ENCODE measurements around the gene NONO. TPM values are rescaled to one million over a fixed set of nuclear protein-coding genes. Genes with fewer than 3 reads are reported as not detected.
"Not testable (repeated sequence)": the region's sequence is repeated elsewhere in the genome, so short reads cannot be mapped to it uniquely, and the experiment has no call there.

NONO gene
- total RNA-seq, 2 donors from 2014 or later, result 203 to 262 TPM

GRCh38 chrX:71326394-71326793 is 43.0 kb downstream of the NONO start:
- Histone ChIP-seq H3K9ac (ENCODE audit: low read depth in 2 of 2, low read length in 2 of 2) (no peak overlapping the region), H3K9me3 (no peaks in the 10 kb centered on the region), H3K27ac (no peak overlapping the region), H3K36me3 (no peaks in the 10 kb centered on the region), H3K4me1 (no peaks in the 10 kb centered on the region), H3K27me3 (no peaks in the 10 kb centered on the region), H3K4me3 (no peak overlapping the region)
- intact Hi-C loops (cut with DNase I), result no loop called here
- TF ChIP-seq CTCF (IDR thresholded peaks at IDR 0.05), result no peak
- no peak for DNase-seq

- H3K36me3 ChIP-seq; H3K27me3 ChIP-seq; H3K9ac ChIP-seq (ENCODE audit: low read depth in 2 of 2, low read length in 2 of 2); H3K9me3 ChIP-seq; intact Hi-C loops (cut with DNase I); H3K4me3 ChIP-seq; H3K27ac ChIP-seq; H3K4me1 ChIP-seq; DNase-seq: not testable (repeated sequence)
Observed at GRCh38 chrX:71349151-71349665, 65.8 kb downstream of the NONO start.

- H3K9ac ChIP-seq (ENCODE audit: low read depth in 2 of 2, low read length in 2 of 2); intact Hi-C loops (cut with DNase I); H3K27me3 ChIP-seq; DNase-seq; H3K4me1 ChIP-seq; H3K36me3 ChIP-seq; H3K27ac ChIP-seq; H3K4me3 ChIP-seq; H3K9me3 ChIP-seq: not testable (repeated sequence)
Observed at GRCh38 chrX:71349867-71350266, 66.4 kb downstream of the NONO start.

Other genes with a start within 250 kb of the NONO start
- gene SNX12, start 215.3 kb upstream of the NONO start, total RNA-seq, result 10 to 100 TPM; 62.1 to 76.8 TPM
- 10 to 100 TPM; 23.4 to 47.4 TPM for gene FOXO4, start 187.8 kb upstream of the NONO start, total RNA-seq
- not detected for gene CXorf65, start 176.9 kb upstream of the NONO start, total RNA-seq
- gene IL2RG, start 172.1 kb upstream of the NONO start, total RNA-seq, result 10 to 100 TPM; 46.0 to 61.0 TPM
- 10 to 100 TPM; 35.1 to 39.7 TPM for gene MED12, start 165.0 kb upstream of the NONO start, total RNA-seq
- gene NLGN3, start 138.8 kb upstream of the NONO start, total RNA-seq, result under 1 TPM; 0.67 to 0.82 TPM
- gene GJB1, start 60.4 kb upstream of the NONO start, total RNA-seq, result 100 to 1,000 TPM in 1 of 2 donors, 10 to 100 TPM in 1; 76.0 to 100 TPM
- 10 to 100 TPM; 16.6 to 17.4 TPM for gene ZMYM3, start 29.5 kb upstream of the NONO start, total RNA-seq
- gene ITGB1BP2, start 18.1 kb downstream of the NONO start, total RNA-seq, result 1 to 10 TPM in 1 of 2 donors, under 1 TPM in 1; 0.96 to 2.5 TPM
- 10 to 100 TPM; 24.6 to 25.0 TPM for gene TAF1, start 82.7 kb downstream of the NONO start, total RNA-seq
- gene OGT, start 249.5 kb downstream of the NONO start, total RNA-seq, result 10 to 100 TPM; 75.0 to 80.6 TPM

Data from colonic mucosa (tissue), 4 donors.